Measurements from ENCODE around the gene TBX15.

TBX15 gene

DNA sequence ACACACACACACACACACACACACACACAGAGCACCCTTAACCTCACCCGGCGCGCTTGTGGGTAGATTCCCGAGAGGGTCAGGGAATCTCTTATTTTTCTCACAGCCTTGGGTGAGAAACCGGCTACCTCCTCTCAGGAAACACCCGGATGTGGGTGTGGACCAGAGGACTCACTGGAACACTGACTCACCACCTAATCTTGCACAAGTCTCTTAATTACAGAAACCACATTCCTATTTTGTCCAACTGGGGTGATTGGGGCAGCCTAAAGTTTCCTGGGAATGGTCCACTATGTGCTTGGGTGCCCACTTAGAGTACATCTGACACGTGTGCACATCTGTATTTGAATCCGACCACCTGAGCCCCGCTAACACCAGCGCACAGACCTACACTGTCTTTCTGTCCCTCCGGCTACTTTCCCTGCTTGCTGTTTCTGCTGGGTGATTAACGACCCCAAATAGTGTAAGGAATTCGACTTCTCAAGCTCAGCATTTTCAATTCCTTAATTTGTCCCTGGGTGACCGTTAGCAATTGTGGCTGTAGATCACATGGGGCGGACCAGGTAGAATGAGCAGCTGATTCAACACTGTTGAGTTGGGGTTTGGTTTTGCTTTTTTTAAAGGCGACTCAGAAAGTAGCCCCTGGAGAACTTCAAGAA is 14.0 kb upstream of the TBX15 start:
- peak; percentile 81 to 83 for DNase-seq (ENCODE audit: low read depth in 2 of 2)

DNA sequence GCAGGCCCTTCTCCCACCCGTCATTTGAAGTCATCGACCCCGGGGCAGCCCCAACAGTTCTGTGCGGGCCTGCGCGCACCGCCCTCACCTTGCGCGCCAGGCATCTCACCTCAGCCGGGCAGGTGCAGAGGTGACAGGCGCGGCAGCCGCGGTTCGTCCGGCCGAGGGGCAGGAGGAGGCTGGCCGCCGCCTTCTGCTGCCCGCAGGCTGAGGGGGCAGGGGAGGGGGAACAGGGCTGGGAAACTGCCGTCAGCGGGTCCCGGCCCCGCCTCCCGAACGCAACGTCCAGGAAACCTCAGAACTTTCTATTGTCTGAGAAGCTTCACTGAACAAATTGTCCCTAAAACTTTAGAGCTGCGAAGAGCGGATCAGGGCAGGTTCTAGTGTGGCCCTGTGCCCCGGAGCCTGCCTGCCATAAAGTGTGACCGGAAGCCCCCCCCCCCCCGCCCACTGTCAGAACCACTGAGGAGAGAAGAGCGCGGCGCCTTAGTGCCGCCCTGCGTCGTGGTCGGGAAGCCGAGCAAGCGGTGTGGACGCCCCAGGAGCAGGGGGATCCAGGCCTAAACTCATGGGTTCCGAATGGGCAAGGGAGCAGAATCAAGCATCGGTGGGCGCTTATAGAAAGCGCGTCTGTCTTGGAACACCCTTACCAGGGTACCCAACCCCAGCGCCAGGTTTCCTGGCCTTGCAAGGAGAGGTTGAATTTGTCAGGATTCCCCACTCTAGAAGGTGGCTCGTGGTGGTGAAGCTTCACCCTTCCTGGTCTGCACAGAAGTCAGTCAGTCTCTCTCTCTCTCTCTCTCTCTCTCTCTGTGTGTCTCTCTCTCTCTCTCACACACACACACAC is 13.3 kb upstream of the TBX15 start:
- DNase-seq (ENCODE audit: low read depth in 2 of 2) = no peak

DNA sequence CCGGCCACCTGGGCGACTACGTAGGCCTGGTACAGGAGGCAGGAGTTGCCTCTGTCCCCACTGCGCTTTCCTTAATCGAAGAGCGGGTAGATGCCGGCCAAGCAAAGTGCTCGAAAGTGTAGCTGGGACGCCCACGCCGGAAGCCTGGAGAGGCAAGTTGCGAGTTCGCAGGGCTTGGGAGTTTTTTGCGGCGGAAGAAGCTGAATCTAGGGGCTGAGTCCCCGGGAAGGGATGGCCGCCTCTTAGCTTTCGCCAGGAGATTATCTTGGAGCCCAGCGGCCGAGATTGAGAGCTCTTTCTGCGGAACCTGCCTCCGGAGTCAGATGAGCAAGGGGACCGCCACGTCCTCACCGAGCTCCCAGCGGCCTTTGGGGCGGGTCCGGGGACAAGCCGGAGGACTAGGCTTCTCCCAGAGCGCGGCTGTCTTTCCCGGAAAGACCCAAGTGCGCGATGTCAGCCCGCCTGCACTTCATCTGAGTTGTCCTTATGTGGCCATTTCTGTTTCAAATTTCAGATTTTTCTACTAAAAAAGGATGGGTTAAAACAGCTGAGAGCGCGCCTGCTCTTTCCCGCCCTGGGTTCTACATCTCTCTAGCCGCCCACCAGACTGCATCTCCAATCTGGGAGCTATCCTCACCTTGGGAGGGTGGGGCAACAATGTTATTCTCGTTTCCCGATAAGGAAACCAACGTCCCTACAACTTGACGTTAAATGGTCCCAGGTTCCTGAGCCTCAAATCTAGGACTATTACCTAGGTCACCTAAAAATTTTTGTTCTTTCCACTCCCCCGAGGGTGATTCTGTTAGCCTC is 12.4 kb upstream of the TBX15 start:
- DNase-seq (ENCODE audit: low read depth in 2 of 2) = no peak

- no peak for DNase-seq (ENCODE audit: low read depth in 2 of 2)
These were observed 11.4 kb upstream of the TBX15 start for GRCh38 chr1:118999348-119000071.

- DNase-seq (ENCODE audit: low read depth in 2 of 2) = no peak
These were observed 10.0 kb upstream of the TBX15 start for GRCh38 chr1:118998171-118998570.

DNA sequence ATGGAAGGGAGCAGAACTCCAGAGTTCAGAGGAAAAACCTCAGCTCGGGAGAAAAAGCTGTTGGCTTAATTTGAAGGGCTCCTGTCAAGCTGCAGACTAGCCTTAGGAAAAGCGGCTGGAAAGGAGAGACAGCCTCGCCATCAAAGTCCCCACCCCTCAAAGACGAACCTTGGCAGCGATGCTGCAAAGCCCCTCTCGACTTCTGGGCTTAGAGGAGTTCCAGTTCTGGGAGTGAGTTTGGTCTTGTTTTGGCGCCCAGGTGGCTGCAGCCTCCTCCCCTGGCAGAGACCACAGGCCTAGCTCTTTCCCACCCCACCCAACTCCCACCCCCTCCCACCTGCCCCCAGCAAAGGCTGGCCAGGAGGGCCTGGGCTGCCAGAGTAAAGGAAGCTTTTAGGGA is 9.1 kb upstream of the TBX15 start:
- no peak for DNase-seq (ENCODE audit: low read depth in 2 of 2)

DNA sequence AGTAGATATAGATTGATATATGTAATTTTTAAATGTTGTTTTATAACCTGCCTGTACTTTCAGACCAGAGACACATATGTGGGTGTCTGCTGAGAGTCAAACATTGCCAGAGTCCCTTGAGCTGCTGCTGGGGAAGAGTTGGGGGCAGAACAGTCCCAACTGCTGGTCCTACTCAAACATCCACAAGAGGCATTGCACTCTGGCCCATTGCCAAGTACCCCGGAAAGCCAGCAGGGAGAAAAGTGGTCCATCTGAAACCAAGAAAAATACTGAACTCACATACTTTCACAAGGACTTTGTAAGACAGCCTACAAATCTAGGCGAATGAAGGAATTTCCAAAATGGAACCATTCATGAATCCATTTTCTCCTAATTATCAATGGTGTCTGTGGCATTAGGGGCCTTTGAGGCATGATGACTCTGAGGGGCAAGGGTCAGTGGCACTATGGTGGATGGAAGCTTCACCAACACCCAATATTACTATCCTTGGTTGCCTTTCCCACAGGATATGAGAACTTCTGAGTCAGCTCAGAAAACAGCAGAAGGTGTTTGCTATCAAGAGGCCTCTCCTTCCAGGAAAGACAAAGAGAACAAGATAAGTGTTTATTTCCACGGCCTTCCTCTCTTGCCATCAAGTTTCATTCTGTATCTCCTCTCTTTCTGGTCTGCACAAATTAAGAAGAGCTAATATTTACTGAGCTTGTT is 7.3 kb upstream of the TBX15 start:
- no peak for DNase-seq (ENCODE audit: low read depth in 2 of 2)

- DNase-seq (ENCODE audit: low read depth in 2 of 2) = no peak
These were observed 5.5 kb upstream of the TBX15 start for GRCh38 chr1:118993700-118994026.

- DNase-seq (ENCODE audit: low read depth in 2 of 2) = no peak
These were observed 4.9 kb upstream of the TBX15 start for GRCh38 chr1:118992868-118993699.

GRCh38 chr1:118992237-118992825 is 4.2 kb upstream of the TBX15 start:
- no peak for DNase-seq (ENCODE audit: low read depth in 2 of 2)

DNA sequence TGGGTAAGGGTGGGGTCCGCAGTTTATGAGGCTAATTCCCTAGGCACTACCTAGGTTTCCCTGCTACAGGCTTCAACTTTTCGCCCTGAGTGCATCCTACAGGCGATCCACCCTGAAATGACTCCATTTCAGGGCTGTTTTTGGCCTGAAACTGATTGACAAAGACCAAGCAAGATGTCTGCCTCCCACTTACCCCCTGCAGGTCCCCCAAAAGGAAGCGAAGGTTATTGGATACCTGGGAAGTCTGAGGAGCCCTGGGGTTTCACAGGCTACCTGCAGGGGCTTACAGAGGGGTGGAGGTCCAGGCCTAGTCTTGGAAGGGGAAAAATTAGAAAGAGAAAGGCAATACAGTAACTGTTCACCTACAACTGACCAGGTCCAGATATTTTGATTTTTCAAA is 3.3 kb upstream of the TBX15 start:
- no peak for DNase-seq (ENCODE audit: low read depth in 2 of 2)

DNA sequence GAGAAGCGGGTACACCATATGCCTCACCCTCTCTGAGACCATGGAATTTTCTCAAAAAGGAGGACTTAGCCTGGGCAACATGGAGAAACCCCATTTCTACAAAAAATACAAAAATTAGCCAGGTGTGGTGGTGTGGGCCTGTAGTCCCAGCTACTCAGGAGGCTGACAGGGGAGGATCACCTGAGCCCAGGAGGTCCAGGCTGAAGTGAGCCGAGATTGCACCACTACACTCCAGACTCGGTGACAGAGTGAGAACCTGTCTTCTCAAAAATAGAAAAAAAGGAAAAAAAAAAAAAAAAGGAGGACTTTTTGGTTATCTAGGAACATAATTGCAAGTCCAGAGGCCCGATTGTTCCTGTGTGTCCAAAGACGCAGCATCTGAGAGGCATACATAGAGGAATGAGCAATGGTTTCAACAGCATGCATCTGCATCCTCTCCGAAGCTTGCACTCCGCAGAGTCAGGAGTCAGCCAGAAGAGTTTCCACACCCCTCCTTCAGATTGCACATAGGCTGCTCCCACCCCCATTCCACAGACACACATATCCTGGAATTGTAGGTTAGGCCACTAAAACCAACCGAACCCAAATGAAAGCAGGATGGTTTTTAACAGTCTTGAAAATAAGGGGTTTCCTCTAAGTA is 2.5 kb upstream of the TBX15 start:
- peak in 1 of 2 experiments; percentile 70 for DNase-seq (ENCODE audit: low read depth in 2 of 2)

DNA sequence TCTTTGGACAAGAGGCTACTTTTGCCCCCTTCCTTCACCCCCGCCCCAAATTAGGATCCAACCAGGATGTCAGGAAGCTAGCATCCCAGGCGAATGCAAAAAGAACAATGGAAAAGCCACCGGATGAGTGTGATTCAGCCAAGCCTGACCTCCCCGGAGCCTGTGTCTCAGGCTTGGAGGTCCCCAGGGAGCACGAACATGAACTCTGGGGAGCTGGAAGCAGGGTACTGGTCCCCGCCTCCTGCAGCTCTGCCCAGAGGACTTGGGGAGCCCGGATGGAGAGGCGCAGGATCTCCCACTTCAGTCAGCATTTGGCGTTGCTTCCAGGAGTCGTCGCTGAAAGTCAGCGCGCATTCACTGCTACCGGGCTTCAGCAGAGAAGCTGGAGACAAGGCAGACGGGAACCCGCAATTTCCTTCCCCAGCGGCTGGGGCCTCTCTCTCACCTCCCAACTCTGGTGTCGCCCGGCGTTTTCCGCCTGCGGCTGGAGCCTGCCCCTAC is 1.8 kb upstream of the TBX15 start:
- no peak for DNase-seq (ENCODE audit: low read depth in 2 of 2)

DNA sequence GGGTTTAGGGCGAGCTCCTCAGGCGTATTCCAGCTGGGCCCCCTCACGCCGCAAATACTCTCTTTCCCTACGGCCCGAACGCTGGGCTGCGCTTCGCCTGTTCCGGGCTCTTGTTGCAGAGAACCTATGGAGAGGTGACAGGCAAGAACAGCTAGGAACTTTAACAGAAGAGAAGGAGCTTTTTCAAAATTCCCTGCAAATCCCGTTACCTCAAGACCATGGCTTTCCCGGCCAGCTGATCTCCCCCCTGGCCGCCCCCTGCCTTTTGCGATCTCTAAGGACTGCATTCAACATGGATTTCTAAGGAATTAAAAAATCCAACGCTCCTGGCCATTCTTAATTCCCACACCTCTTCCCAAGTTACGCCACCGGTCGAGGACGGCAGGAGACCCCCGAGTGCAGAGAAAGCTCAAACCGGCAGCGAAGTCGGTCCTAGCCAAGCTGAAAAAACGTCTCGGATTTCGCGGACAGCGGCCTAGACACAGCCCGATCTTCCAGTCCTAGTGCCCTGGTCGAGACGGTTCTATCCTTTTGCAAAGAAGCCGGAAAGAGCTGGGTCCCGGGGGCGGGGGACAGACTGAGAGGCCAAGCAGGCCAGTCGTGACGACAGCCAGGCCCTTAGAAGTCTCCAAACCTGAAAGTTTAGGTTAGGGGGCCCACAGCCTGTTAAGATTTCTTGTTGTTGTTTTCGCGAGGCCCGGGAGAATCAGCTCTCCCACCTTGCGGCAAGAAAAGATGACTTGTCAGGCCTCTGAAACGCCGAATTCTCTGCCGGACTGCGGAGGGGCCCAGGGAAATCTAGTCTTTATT is 1.1 kb upstream of the TBX15 start:
- no peak for DNase-seq (ENCODE audit: low read depth in 2 of 2)

DNA sequence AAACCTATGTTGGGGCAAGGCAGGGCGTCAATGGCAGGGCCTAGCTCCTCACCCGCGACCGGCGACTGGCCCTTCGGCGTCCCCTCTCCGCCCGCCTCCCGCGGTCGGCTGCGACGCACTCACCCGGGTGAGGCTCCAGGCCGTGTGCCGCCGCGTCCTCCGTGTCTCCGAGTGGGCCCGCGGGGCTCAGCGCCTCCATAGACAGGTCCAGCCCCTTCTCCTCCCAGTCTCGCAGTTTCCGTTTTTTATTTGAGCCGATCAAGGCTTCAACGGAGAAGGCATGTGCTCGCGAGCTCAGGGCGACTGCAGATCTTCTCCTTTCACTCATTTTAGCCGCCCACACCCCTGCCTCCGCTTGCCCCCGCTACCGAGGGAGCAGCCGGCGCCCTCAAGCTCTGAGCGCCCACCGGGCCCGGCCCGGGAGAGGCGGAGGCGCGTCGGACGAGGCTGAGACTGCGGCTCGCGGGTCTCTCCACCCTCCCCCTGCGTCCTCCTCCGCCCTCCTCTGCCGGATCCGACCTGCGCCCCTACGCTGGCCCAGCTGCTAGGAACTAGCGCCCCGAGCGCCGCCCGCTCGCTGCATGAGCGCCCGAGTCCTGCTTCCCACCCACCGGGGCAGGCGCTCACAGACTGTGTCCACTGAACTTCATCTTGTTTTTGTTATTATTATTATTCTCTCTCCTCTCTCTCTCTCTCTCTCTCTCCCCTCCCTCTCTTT is 516 bp downstream of the TBX15 start:
- DNase-seq (ENCODE audit: low read depth in 2 of 2) = no peak

GRCh38 chr1:118986555-118987467 is 1.3 kb downstream of the TBX15 start:
- no peak for DNase-seq (ENCODE audit: low read depth in 2 of 2)
